Neural cell (in vitro differentiated cells): ENCODE results near the gene CLEC4F. TPM values are rescaled to one million over a fixed set of nuclear protein-coding genes. Genes with fewer than 3 reads are reported as not detected.

Experiments used
- H2AFZ ChIP-seq: fragments of 200-600, 300-800 bp; sonication (generic), shearing (Covaris generic); 2 replicates; pipeline ENCODE4 v1.6.0; 2014; ENCODE audit warnings: low read depth, mild to moderate bottlenecking, antibody characterized with exemption, low read length, moderate library complexity
- H3F3A ChIP-seq: fragments of 200-600 bp; shearing (Covaris generic); 2 replicates; pipeline ENCODE4 v1.6.1; 2016; ENCODE audit warnings: mild to moderate bottlenecking, moderate library complexity, mixed read lengths, antibody characterized with exemption, low read length; ENCODE audit not compliant: insufficient read depth, poor library complexity, severe bottlenecking
- H3K27ac ChIP-seq: fragments of 200-600, 300-800 bp; sonication (generic), shearing (Covaris generic); 2 replicates; pipeline ENCODE4 v1.5.1; 2014; ENCODE audit warnings: mild to moderate bottlenecking, low read length, moderate library complexity
- H3K27me3 ChIP-seq: fragments of 300-800, 200-600 bp; sonication (generic), shearing (Covaris generic); 2 replicates; pipeline ENCODE4 v1.6.0; 2014; ENCODE audit warnings: mild to moderate bottlenecking, low read depth, low read length, moderate library complexity; ENCODE audit not compliant: insufficient read depth
- H3K36me3 ChIP-seq: fragments of 300-800, 200-600 bp; sonication (generic), shearing (Covaris generic); 2 replicates; pipeline ENCODE4 v1.5.1; 2014; ENCODE audit warnings: mild to moderate bottlenecking, antibody characterized with exemption, low read length, moderate library complexity; ENCODE audit not compliant: insufficient read depth
- H3K4me2 ChIP-seq: fragments of 300-800, 200-600 bp; sonication (generic), shearing (Covaris generic); 2 replicates; pipeline ENCODE4 v1.6.0; 2014; ENCODE audit warnings: mild to moderate bottlenecking, low read length
- H3K4me3 ChIP-seq: fragments of 300-800, 200-600 bp; sonication (generic), shearing (Covaris generic); 2 replicates; pipeline ENCODE4 v1.5.1; 2014; ENCODE audit warnings: mild to moderate bottlenecking, low read length, moderate library complexity
- H3K79me2 ChIP-seq: fragments of 200-600 bp; shearing (Covaris generic); replicated peaks from 2 replicates; pipeline ENCODE4 v1.6.0; 2014; ENCODE audit warnings: mild to moderate bottlenecking, low read length, moderate library complexity; ENCODE audit not compliant: insufficient read depth
- H3K9ac ChIP-seq: fragments of 300-800, 200-600 bp; sonication (generic), shearing (Covaris generic); 2 replicates; pipeline ENCODE4 v1.6.1; 2016; ENCODE audit warnings: mild to moderate bottlenecking, low read length, mixed read lengths
- H3K9me2 ChIP-seq: fragments of 200-600 bp; shearing (Covaris generic); 2 replicates; pipeline ENCODE4 v1.6.1; 2016; ENCODE audit warnings: mild to moderate bottlenecking, low read length, mixed read lengths; ENCODE audit not compliant: insufficient read depth
- H3K9me3 ChIP-seq: fragments of 200-600, 300-800 bp; sonication (generic), shearing (Covaris generic); 2 replicates; pipeline ENCODE4 v1.6.1; 2016; ENCODE audit warnings: mild to moderate bottlenecking, mixed run types, low read length, moderate library complexity, mixed read lengths
- H4K20me1 ChIP-seq: fragments of 200-600 bp; shearing (Covaris generic); 2 replicates; pipeline ENCODE4 v1.6.1; 2016; ENCODE audit warnings: mild to moderate bottlenecking, mixed run types; ENCODE audit not compliant: insufficient read depth
- CTCF ChIP-seq: fragments of 450-650 bp; IDR thresholded peaks from 2 replicates; pipeline ENCODE4 v1.5.1; 2014; ENCODE audit warnings: antibody characterized with exemption, mild to moderate bottlenecking, moderate library complexity; ENCODE audit not compliant: poor library complexity, severe bottlenecking
- EP300 ChIP-seq: fragments of 450-650 bp; conservative IDR thresholded peaks from 2 replicates; pipeline ENCODE4 v1.6.1; 2014; ENCODE audit warnings: antibody characterized with exemption, mild to moderate bottlenecking, moderate library complexity; ENCODE audit not compliant: poor library complexity, severe bottlenecking
- EZH2 ChIP-seq: fragments of 200-600, 300-800 bp; shearing (Covaris generic), sonication (generic); IDR thresholded peaks from 2 replicates; pipeline ENCODE4 v1.6.1; 2014; ENCODE audit warnings: antibody characterized with exemption, low read length, borderline replicate concordance, mild to moderate bottlenecking; ENCODE audit not compliant: insufficient read depth, poor library complexity, severe bottlenecking
- MXI1 ChIP-seq: fragments of 450-650 bp; conservative IDR thresholded peaks from 2 replicates; pipeline ENCODE4 v1.6.1; 2014; ENCODE audit warnings: antibody characterized with exemption, mild to moderate bottlenecking; ENCODE audit not compliant: poor library complexity, severe bottlenecking
- POLR2AphosphoS5 ChIP-seq: IDR thresholded peaks from 2 replicates; pipeline ENCODE4 v1.6.1; 2012
- RAD21 ChIP-seq: fragments of 450-650 bp; conservative IDR thresholded peaks from 2 replicates; pipeline ENCODE4 v1.6.1; 2014; ENCODE audit warnings: antibody characterized with exemption, mild to moderate bottlenecking, moderate library complexity
- SMC3 ChIP-seq: fragments of 450-650 bp; conservative IDR thresholded peaks from 2 replicates; pipeline ENCODE4 v1.6.1; 2014; ENCODE audit warnings: antibody characterized with exemption, mild to moderate bottlenecking, moderate library complexity; ENCODE audit not compliant: poor library complexity
- TAF1 ChIP-seq: IDR thresholded peaks from 2 replicates; pipeline ENCODE4 v1.6.1; 2012; ENCODE audit warnings: low read depth
- polyA plus RNA-seq: library from polyadenylated mRNA; depleted of rRNA; stranded (reverse); fragments of >200 nt; gene quantifications from 2 replicates; pipeline ENCODE4 v1.2.3, GENCODE V29; 2014
- TF ChIP-seq, protein P1 (sequence below): IDR thresholded peaks from 2 replicates; pipeline ENCODE4 v1.6.1; 2012; ENCODE audit warnings: borderline replicate concordance

The CLEC4F gene
- polyA plus RNA-seq, 1 donor from 2014 or later = not detected

GRCh38 chr2:70827388-70827787 is 7.0 kb upstream of the CLEC4F start:
- Histone ChIP-seq H3K79me2 (no peaks in the 10 kb centered on the region), H2AFZ (no peak overlapping the region), H3K9me3 (no peaks in the 10 kb centered on the region), H3K36me3 (no peaks in the 10 kb centered on the region), H3K27ac (no peak overlapping the region), H3F3A (no peaks in the 10 kb centered on the region), H3K4me2 (no peak overlapping the region), H4K20me1 (no peaks in the 10 kb centered on the region), H3K9ac (no peak overlapping the region), H3K27me3 (no peaks in the 10 kb centered on the region), H3K9me2 (no peaks in the 10 kb centered on the region), H3K4me3 (no peak overlapping the region)
- TF ChIP-seq EZH2 (no peak), SMC3 (no peak), CTCF (no peak), TAF1 (no peak), POLR2AphosphoS5 (no peak), EP300 (no peak), MXI1 (no peak), RAD21 (no peak)
- TF ChIP-seq, protein P1, sequence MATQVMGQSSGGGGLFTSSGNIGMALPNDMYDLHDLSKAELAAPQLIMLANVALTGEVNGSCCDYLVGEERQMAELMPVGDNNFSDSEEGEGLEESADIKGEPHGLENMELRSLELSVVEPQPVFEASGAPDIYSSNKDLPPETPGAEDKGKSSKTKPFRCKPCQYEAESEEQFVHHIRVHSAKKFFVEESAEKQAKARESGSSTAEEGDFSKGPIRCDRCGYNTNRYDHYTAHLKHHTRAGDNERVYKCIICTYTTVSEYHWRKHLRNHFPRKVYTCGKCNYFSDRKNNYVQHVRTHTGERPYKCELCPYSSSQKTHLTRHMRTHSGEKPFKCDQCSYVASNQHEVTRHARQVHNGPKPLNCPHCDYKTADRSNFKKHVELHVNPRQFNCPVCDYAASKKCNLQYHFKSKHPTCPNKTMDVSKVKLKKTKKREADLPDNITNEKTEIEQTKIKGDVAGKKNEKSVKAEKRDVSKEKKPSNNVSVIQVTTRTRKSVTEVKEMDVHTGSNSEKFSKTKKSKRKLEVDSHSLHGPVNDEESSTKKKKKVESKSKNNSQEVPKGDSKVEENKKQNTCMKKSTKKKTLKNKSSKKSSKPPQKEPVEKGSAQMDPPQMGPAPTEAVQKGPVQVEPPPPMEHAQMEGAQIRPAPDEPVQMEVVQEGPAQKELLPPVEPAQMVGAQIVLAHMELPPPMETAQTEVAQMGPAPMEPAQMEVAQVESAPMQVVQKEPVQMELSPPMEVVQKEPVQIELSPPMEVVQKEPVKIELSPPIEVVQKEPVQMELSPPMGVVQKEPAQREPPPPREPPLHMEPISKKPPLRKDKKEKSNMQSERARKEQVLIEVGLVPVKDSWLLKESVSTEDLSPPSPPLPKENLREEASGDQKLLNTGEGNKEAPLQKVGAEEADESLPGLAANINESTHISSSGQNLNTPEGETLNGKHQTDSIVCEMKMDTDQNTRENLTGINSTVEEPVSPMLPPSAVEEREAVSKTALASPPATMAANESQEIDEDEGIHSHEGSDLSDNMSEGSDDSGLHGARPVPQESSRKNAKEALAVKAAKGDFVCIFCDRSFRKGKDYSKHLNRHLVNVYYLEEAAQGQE = no peak

- no peaks in the 10 kb centered on the region for H3K9me3 ChIP-seq
- H3K36me3 ChIP-seq = no peaks in the 10 kb centered on the region
- H3K9ac ChIP-seq = no peak overlapping the region
- H3K79me2 ChIP-seq = no peaks in the 10 kb centered on the region
- H3K4me3 ChIP-seq = no peak overlapping the region
- no peak overlapping the region for H3K4me2 ChIP-seq
- H3K27me3 ChIP-seq = no peaks in the 10 kb centered on the region
- no peaks in the 10 kb centered on the region for H3F3A ChIP-seq
- H3K27ac ChIP-seq = no peak overlapping the region
- no peak for TF ChIP-seq TAF1
- TF ChIP-seq EP300 = no peak
- no peak for TF ChIP-seq POLR2AphosphoS5
- TF ChIP-seq MXI1 = no peak
- no peak for TF ChIP-seq RAD21
- no peak for TF ChIP-seq SMC3
- no peak for TF ChIP-seq EZH2
- TF ChIP-seq CTCF = no peak
- TF ChIP-seq, protein P1 = no peak
- no peak overlapping the region for H2AFZ ChIP-seq
- no peaks in the 10 kb centered on the region for H3K9me2 ChIP-seq
- no peaks in the 10 kb centered on the region for H4K20me1 ChIP-seq
Observed at GRCh38 chr2:70826696-70827350, 6.4 kb upstream of the CLEC4F start.
